ENCODE measurements around the gene HMX2.

Gene HMX2, protein sequence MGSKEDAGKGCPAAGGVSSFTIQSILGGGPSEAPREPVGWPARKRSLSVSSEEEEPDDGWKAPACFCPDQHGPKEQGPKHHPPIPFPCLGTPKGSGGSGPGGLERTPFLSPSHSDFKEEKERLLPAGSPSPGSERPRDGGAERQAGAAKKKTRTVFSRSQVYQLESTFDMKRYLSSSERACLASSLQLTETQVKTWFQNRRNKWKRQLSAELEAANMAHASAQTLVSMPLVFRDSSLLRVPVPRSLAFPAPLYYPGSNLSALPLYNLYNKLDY

DNA sequence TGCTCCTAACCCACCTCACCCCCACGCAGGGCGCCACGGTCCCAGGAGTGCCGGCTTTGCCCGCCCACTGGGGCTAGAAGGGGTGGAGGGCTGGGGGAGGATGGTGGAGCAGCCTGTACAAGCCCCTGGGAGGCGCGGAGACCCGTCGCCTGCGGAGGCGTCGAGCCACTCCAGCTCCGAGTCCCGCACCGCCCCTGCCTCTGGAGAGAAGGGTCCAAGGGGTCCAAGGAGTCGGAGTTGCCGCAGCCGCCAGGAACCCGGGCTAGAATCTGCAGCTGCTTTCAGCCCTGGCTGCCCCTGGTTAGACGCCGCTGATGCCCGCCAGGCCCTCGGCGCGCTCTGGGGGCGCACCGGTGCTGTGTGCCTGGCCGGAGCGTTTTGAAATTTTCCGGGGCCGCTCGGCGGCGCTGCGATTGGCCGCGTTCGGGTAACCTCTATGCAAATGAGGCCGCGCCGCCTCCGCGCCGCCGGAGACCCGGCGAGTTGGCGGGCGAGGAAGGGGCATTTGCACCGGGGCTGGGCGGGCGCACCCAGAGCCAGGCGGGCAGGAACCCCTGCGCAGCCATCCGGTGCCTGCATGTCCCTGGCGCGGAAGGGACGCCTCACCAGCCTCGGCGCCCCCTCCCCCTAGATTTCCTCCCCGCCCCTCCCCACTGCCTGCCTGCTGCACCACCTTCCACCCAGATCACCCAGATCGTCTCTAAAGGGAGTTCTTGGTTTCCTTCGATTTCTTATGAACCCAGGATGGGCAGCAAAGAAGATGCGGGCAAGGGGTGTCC lies at the start of gene HMX2:
Gene HMX2 (plus strand): TSS at position 502 of the 779 bp plus-strand sequence. CDS start 243 bp downstream, at position 745.
- no peak for DNase-seq (ENCODE audit: low read depth)

DNA sequence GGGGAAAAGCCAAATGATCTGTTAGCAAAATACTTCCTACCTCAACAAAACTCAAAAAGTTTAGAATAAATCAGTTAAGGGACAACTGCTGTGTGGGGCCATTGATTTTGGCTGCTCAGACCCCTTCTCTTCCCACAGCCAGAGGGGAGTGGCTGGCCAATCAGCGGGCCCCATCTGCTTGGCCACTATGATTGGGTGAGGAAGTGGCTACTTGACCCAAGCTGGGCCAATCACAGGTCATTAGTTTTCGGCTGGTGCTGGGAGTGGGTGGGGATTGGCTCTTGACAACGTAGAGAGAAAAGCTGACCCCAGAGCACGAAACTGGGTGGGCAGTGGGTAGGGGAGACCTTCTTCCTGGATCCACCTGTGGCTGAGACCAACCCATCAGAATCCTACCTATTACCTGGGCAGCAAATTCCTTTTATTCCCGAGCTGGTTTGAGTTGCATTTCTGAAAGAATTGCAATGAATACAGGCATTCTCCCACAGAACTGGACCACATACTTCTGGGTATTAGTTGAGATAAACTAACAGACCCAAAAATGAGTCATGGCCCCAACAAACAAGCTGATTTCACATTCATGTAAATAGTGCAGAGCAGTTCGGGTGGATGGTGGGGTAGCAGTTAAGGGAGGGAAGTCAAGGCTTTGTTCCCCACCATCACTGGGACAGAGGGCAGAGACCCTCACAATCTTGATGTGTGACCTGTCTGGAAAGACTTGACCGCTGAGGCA lies 47.7 kb upstream of the HMX2 start:
- no peak for DNase-seq (ENCODE audit: low read depth)

DNA sequence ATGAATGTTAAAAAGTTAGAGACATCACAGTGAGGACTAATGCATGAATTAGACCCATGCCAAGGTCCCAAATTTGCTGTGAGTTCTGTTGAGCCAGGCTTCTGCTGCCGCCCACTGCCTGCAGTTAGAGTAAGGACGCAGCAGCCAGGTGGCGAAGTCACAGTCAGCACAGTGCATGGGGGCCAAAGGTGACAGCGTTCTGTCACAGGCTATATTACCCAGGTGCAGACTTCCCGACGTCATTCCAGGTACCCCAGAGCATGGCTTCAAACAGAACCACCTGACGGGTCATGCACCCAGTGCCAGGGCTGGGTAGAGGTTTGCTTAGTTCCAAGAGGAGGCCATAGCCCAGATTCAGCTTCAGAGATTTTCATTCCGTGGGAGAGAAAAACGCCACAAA lies 46.1 kb upstream of the HMX2 start:
- DNase-seq (ENCODE audit: low read depth): no peak

DNA sequence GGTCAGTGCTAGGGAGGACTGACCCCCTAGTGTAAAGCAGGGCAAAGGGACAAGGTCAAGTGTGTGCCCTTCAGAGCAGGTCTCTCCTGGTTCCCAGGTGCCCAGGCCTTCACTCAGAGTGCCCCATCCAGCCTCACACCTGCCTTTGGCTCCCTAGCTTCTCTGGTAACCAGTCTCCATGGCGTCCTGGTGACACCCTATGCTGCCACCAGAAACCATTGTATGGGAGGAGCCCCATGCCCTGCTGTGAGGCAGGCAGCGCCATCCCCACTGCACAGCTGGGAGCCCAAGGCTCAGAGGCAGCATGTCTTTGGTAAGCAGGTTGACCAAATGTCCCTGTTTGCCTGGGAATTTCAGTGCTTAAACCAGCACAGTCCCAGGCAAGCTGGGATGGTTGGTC lies 45.3 kb upstream of the HMX2 start:
- no peak for DNase-seq (ENCODE audit: low read depth)

DNA sequence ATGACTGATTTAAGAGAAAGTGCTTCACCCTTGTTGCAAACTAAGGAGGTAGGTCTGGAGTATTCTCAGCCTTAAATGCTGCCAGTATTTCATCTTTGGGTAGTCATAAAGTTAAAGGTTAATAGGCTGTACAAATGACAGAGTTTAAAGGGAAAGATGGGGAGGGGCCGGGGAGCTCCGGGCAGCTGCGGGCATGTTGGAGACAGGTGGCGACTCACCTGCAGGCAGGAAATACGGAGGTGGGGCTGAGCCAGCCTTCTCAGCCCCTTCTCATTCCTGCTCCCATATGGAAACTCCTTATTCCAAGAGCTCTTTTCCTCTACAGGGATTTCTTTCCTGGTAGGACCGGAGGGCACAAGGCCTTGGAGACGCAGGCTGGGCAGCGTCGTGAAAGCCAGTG lies 44.0 kb upstream of the HMX2 start:
- DNase-seq (ENCODE audit: low read depth): no peak

DNA sequence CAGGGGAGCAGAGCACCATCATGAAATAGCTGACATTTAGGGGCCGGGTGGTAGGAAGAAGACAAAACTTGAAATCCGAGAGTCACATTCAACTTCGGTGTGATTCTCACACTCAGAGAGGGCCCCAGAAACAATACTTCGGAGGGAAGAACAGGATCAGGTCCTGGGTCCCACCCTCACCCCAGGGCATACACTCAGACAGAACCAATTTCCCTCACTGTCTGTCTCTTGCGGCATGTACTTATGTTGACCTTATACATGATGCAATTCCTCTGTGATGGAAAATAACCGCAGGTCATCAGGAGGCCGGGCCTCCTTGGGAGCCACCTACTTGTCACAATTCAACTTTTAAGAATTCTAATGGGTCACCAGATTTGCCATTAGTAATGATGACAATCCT lies 38.5 kb upstream of the HMX2 start:
- DNase-seq (ENCODE audit: low read depth): no peak

DNA sequence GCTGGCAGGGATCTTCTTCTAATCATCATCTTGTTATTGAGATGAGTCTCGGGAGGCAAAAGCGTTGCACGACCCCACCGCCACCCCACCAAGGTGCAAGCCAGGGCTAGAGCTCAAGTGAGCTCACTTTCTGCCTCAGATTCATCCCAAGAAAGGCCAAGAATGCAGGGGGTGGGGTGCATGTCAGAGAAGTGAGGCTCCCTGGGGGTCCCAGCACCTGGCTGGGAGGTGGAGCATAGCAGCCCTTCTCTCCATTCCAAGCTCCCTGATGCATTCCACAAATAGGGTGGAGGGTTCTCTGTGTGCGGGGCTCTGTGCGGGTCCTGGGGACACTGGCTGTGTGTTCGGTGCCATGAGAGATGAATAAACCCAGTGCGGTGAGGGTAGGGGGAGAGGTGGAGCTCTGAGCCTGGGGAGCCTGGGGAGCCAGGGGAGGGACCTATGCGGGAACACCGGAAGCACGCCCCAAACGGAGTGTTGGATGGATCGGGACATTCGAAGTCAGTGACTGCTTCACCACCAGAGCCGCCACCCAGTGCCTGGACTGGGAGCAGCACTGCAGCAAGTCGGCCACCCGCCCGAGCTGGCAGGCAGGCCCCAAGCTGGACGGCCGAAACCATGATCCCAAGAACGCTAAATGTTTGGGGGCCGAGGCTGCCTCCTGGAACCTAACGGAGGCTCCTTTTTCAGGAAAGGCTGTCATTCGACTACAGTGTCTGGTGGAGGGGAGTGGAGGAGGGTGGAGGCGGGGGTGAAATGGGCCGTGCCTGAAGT lies 30.1 kb upstream of the HMX2 start:
- no peak for DNase-seq (ENCODE audit: low read depth)

DNA sequence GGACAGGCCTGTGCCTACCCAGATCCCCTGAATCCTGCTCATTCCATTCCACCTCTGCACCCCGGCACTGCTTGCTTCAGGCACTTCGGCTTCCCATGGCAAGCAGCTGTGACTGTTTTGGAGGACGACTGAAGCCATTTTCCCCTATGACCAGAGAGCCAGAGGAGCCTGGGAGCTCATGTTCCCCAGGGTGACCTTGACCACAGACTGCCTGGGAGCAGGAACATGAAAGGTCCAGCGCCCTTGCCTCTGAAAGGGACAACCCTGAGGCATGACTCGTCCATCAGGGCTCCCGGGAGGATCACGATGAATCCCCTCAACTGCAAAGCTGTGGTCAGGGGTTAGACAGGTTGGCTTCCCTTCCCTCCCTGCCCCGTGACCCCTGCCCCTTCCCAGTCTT lies 28.9 kb upstream of the HMX2 start:
- no peak for DNase-seq (ENCODE audit: low read depth)

DNA sequence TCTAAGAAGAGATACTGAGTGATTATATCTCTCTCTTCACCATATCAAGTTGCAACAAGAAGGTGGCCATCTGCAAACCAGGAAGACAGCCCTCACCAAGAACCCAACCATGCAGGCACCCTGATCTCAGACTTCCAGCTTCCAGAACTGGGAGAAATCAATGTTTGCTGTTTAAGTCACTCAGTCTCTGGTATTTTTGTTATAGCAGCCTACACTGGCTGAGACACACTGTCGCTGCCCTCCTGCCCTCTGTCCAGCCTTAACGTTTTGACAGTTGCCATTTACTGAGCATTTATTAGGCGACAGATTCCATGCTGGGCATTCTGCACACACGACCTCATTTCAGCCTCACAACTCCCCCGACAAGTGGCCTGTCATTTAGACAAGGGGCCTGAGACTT lies 21.7 kb upstream of the HMX2 start:
- no peak for DNase-seq (ENCODE audit: low read depth)

DNA sequence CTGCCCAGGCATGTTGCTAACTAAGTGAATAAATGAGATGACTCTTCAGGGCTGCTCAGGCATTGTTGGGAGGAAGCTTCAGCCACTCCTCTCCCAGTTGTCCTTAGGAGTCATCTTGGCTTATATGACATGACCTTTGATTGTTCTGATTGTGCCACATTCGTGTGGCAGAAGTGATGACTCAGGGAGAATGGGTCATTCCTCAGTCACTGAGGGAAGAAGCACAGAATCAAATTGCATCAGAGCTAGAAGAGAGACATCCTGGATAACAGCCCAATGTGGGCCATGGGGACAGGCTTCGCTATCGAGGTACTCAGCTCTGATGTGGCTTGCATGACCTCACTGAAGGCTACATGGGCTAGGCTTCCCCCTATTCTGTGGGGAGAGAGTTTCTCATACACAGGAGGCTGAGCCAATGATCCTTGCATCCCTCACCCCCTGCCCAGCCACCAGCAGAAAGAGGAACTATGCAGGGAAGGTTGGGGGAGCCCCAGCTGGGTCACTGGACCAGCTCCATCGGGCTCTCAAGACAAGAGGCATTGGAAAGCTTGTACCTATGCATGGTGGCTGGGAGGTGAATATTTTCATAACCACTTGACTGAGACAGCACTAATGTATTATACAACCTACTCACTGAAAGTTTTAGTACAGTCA lies 18.2 kb upstream of the HMX2 start:
- DNase-seq (ENCODE audit: low read depth): no peak

DNA sequence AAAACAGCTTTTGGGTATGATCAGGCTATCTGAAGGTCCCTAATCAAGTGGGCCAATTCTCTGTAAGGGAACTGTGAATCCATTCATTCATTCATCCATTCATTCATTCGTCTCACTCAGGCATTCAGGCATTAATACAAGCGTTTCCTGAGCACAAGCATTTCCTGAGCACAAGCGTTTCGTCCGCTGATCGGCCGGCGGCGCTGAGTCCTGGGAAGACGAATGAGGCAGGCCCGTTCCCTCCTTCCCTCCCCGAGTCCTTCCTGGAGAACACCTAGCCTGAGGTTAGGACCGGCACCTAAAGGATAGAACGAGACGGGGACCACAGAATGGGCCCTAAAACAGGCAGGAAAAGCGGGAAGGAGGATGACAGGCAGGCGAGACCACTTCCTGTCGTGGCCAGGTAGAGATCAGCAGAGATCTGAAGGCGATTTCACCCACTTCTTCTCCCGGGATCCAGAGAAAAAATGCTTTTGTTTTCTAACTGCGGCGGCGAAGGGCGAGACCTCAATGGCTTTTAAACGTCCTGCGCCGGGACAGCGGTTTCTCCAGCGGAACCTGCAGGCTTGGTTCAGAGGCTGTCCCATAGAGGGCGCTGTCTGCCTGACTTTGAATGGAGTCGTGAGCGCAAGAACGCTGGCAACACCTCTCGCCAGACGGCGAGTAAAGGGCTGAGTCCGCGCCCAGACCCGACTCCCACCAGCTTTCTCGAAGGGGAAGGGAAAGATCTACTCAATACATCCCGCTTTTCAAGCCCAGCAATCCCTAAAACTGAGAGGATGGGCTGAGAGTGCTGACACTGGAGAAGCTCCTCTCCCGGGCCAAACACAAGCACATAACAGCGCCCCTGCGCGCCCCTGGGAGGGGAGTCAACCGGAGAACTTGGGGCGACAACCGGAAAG lies 15.1 kb upstream of the HMX2 start:
- peak; percentile 53 for DNase-seq (ENCODE audit: low read depth)

DNA sequence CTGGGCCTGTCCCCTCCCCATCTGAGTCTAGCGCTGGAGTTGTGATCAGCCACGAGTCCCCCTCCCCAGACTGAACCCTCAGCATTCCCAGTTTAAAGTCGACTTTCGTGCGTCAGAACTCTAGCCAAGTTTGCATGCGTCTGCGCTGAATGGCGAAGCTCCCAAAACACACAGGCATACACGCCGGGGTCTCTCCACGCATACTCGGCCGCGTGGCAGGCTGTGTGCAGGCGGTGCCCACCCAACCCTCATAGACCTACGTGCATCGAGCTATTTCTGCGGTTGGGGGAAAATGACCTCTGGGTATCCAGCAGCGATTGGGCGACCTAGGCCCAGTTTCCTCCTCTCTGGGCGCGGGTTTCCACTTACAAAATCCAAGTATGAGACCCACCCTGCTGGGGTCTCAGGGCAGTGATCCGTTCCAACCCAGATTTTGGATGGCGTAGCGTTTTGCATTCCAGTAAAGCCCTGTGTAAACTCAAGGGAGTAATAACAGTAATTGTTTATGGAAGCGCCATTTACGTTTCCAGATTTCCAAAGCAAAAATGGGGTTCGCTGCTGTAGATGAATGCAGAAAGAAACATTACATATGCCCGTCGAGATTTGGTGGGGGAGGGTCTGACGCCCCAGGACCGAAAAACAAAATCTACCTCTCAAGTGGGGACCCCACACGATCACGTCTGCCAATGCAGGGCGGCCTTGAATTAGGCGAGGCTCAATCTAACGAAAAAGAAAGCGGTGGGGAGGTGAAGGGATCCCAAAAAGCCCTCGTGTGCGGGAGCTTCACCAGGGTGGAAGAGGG lies 14.2 kb upstream of the HMX2 start:
- DNase-seq (ENCODE audit: low read depth): no peak

DNA sequence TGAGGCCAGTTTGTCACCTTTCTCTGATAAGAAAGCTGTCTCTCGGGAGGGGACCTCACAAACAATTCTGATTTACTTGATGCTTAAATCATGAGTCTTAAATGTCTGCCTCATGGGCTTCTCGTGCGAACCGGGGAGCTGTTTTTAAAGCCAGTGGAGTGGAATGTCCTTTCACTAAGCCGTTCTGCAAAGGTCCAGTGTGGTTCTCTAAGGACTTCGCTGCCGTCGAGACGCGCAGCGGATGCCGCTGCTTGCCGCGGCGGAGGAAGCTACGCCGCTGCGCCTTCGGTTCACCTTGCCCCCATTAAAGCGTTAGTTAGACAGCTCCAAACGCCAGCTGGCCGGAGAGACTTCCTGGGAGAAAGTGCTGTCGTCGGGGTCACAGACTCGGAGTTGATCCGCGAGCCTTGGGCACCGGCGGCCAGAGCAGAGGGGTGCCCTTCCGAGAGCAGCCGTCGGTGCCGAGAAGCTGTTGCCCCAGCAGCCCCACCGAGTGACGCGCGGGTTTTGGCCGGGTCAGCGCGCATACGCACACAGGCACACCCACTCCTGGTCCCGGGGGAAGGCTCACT lies 13.5 kb upstream of the HMX2 start:
- DNase-seq (ENCODE audit: low read depth): no peak

DNA sequence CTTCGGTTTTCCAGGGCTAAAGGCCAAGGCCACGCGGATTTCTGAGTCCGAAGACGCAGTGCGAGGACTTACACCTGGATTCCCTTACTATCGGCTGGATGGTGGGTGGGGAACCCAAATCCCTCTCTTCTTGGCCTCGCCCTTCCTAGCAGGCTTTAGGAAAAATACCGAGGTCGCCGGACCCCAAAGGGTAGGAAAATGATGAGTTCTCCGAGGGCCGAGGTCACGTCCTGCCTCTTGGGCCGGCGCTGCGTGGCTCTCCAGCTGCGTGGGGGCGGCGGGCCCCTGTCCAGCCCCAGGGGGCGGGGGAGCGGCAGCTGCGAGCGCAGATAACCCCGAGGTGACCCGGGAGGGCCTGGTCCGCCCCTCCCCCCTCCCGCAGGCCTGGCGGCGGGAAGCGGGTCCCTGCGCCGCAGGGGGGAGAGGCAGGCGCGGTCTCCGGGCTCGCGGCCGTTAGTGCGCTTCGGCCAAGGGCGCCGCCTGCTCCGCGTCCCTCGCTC lies 13.0 kb upstream of the HMX2 start:
- DNase-seq (ENCODE audit: low read depth): no peak

DNA sequence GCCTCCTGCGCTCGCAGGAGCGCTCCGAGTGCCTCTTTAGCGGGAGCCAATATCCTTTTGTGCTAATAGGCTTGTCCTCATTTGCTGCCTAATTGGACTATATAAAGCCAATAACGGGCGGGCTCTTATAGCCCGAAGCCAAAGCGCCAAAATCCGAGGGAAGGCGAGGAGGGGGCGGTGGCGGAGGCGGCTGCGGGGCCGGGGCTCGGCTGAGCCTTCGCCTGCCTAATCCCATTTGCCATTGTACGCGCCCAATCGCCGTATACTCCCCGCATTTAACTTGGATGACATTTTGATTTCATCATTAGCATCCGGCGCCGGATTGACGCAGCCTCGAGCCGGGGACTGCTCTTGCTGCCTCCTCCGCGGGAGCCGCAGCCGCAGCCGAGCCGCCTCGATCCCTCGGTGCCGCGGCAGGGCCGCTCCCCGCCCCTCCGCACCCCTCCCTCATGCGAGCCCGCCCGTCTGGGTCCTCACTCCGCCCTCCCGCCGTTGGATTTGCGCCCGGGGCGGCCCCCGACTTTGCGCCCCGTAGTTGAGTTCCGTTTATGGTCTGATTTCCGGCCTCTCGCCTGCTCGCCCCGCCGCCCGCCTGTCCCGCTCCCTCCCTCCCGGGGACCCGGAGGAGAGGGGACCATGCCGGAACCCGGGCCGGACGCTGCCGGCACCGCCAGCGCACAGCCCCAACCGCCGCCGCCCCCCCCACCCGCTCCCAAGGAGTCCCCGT lies 12.4 kb upstream of the HMX2 start, which contains the start of gene HMX3:
Gene HMX3 (plus strand): TSS at position 556 of the 727 bp plus-strand sequence. CDS start 81 bp downstream, at position 637.
- no peak for DNase-seq (ENCODE audit: low read depth)

DNA sequence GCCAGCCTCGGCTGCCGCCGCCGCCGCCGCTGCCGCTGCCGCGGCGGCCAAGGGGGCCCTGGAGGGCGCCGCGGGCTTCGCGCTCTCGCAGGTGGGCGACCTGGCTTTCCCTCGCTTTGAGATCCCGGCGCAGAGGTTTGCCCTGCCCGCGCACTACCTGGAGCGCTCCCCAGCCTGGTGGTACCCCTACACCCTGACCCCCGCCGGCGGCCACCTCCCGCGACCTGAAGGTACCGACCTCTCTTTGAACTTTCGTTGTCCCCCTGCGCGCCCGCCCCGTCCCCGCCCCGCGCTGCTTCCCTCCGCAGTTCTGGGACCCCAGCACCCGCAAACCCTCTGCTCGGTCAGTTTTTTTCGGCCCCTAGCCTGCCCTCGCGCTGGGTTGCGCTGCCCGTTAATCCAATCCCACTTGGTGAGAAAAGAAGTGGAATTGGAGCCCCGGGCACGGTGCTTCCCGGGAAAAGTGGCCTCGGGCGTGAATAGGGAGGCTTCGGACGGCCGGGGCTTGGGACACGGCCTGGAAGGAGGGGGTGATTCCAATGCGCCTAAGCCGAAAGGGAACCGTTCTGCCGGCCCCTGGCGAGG lies 11.6 kb upstream of the HMX2 start:
- no peak for DNase-seq (ENCODE audit: low read depth)

DNA sequence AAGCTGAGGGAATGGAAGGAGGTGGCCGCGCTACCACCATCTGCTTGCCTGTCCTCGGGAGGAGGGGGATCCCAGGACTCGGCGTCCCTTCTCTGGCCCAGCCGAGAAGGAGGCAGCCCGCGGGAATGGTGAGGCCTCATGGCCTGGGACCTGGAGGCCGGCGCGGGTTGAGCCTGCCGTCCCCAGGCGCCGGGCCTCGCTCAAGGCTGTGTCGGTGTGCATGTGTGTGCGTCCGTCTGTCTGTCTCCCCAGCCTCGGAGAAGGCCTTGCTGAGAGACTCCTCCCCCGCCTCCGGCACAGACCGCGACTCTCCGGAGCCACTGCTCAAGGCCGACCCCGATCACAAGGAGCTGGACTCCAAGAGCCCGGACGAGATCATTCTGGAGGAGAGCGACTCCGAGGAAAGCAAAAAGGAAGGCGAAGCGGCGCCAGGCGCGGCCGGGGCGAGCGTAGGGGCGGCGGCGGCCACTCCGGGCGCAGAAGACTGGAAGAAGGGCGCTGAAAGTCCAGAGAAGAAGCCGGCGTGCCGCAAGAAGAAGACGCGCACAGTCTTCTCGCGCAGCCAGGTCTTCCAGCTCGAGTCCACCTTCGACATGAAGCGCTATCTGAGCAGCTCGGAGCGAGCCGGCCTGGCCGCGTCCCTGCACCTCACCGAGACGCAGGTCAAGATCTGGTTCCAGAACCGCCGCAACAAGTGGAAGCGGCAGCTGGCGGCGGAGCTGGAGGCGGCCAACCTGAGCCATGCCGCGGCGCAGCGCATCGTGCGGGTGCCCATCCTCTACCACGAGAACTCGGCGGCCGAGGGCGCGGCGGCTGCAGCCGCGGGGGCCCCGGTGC lies 10.9 kb upstream of the HMX2 start:
- DNase-seq (ENCODE audit: low read depth): no peak

All from stromal cell of bone marrow (primary cell).